Parathyroid adenoma (tissue), 2 donors: ENCODE measurements around the gene SLC35G3.

ENCODE experiments used
- H2AFZ ChIP-seq: fragments of 300-600 bp; sonication (generic); one replicate; pipeline ENCODE4 v1.7.0; 2017; ENCODE audit warnings: antibody characterized with exemption, mild to moderate bottlenecking
- H3K27ac ChIP-seq: fragments of 300-600 bp; sonication (generic); one replicate; pipeline ENCODE4 v1.7.0; 2017
- H3K27me3 ChIP-seq: fragments of 300-600 bp; sonication (generic); one replicate; pipeline ENCODE4 v1.7.0; 2017; ENCODE audit warnings: low read length; ENCODE audit not compliant: control insufficient read depth, insufficient read depth
- H3K36me3 ChIP-seq: fragments of 300-600 bp; sonication (generic); one replicate; pipeline ENCODE4 v1.7.0; 2017; ENCODE audit warnings: low read length; ENCODE audit not compliant: control insufficient read depth, insufficient read depth
- H3K4me1 ChIP-seq: fragments of 300-600 bp; sonication (generic); one replicate; pipeline ENCODE4 v1.7.0; 2017; ENCODE audit warnings: control low read depth
- H3K4me2 ChIP-seq: fragments of 300-600 bp; sonication (generic); one replicate; pipeline ENCODE4 v1.7.0; 2017; ENCODE audit warnings: low read length
- H3K4me3 ChIP-seq: fragments of 300-600 bp; sonication (generic); one replicate; pipeline ENCODE4 v1.7.0; 2017; ENCODE audit warnings: low read depth, low read length
- H3K79me2 ChIP-seq: fragments of 300-600 bp; sonication (generic); one replicate; pipeline ENCODE4 v1.7.0; 2017; ENCODE audit warnings: control low read depth
- H3K9ac ChIP-seq: fragments of 300-600 bp; sonication (generic); one replicate; pipeline ENCODE4 v1.7.0; 2017; ENCODE audit warnings: mild to moderate bottlenecking
- H3K9me3 ChIP-seq: fragments of 300-600 bp; sonication (generic); one replicate; pipeline ENCODE4 v1.7.0; 2017; ENCODE audit warnings: low read length; ENCODE audit not compliant: control insufficient read depth
- CTCF ChIP-seq: fragments of 300-600 bp; sonication (generic); IDR thresholded peaks from one replicate; pipeline ENCODE4 v1.7.0; 2017; ENCODE audit warnings: antibody characterized with exemption, mild to moderate bottlenecking
- donor health status: primary hyperparathyroidism.

The SLC35G3 gene

GRCh38 chr17:35167666-35168065 lies 26.5 kb downstream of the SLC35G3 start:
- Histone ChIP-seq H3K27me3 (no peaks in the 10 kb centered on the region), H3K4me1 (no peaks in the 10 kb centered on the region), H3K4me2 (no peak overlapping the region), H3K27ac (no peak overlapping the region), H3K79me2 (no peaks in the 10 kb centered on the region), H3K9ac (no peak overlapping the region), H3K9me3 (no peaks in the 10 kb centered on the region), H3K4me3 (no peak overlapping the region), H2AFZ (no peak overlapping the region), H3K36me3 (no peaks in the 10 kb centered on the region)
- TF ChIP-seq CTCF = no peak

DNA sequence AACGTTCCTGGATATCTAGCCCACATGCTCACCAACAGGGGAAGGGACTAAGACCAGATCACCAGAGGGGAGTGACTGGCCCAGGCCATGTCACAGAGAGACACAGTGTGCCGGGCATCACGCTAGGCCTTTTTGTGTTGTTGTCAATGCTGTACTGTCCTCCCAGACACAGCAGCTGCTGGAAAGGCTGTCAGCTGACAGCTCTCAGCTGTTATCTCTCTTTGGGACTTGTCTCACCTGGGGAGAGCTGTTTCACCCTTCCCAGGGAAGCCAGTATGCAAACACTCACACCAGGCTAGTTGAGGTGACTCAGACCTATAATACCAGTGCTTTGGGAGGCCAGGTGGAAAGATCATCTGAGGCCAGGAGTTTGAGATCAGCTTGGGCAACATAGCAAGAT lies 27.1 kb downstream of the SLC35G3 start:
- H3K36me3 ChIP-seq = no peaks in the 10 kb centered on the region
- TF ChIP-seq CTCF = no peak
- no peaks in the 10 kb centered on the region for H3K9me3 ChIP-seq
- no peak overlapping the region for H3K4me3 ChIP-seq
- no peaks in the 10 kb centered on the region for H3K27me3 ChIP-seq
- H3K4me2 ChIP-seq = no peak overlapping the region
- no peak overlapping the region for H3K9ac ChIP-seq
- no peak overlapping the region for H2AFZ ChIP-seq
- no peak overlapping the region for H3K27ac ChIP-seq
- H3K4me1 ChIP-seq = no peaks in the 10 kb centered on the region
- H3K79me2 ChIP-seq = no peaks in the 10 kb centered on the region

DNA sequence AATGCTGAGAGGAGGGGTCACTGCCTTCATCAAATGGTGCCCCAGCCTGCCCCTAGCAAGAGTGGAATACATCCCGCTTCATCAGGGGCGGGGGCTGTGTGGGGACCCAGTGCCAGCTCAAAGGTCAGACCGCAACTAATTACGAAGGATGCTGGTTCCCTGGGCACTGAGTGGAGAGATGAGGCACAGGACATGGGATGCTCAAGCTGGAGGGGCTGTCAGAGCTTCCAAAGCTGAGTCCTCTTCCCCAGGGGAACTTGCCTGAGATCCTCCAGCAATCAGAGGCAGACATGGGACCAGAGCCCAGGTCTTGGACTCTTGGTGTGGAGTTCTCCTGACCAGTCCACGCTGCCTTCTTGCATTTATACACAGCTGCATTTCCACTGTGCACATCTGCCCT lies 27.7 kb downstream of the SLC35G3 start:
- H3K27ac ChIP-seq = no peak overlapping the region
- no peak overlapping the region for H2AFZ ChIP-seq
- no peaks in the 10 kb centered on the region for H3K9me3 ChIP-seq
- H3K27me3 ChIP-seq = no peaks in the 10 kb centered on the region
- no peak overlapping the region for H3K4me2 ChIP-seq
- no peaks in the 10 kb centered on the region for H3K4me1 ChIP-seq
- TF ChIP-seq CTCF = no peak
- H3K4me3 ChIP-seq = no peak overlapping the region
- no peaks in the 10 kb centered on the region for H3K36me3 ChIP-seq
- H3K79me2 ChIP-seq = no peaks in the 10 kb centered on the region
- no peak overlapping the region for H3K9ac ChIP-seq

DNA sequence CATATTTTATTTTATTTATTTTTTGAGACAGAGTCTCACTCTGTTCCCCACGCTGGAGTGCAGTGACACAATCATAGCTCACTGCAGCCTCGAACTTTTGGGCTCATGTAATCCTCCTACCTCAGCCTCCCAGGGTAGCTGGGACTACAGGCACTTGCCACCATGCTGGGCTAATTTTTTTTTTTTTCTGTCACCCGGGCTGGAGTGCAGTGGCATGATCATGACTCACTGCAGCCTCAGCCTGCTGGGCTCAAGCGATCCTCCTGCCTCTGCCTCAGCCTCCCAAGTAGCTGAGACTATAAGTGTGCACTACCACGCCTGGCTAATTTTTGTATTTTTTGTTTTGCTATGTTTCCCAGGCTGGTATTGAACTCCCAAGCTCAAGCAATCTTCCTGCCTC lies 29.5 kb downstream of the SLC35G3 start:
- no peak overlapping the region for H2AFZ ChIP-seq
- H3K9me3 ChIP-seq = no peaks in the 10 kb centered on the region
- no peaks in the 10 kb centered on the region for H3K27me3 ChIP-seq
- no peaks in the 10 kb centered on the region for H3K36me3 ChIP-seq
- no peaks in the 10 kb centered on the region for H3K4me1 ChIP-seq
- H3K9ac ChIP-seq = no peak overlapping the region
- TF ChIP-seq CTCF = no peak
- no peaks in the 10 kb centered on the region for H3K79me2 ChIP-seq
- H3K4me3 ChIP-seq = no peak overlapping the region
- no peak overlapping the region for H3K4me2 ChIP-seq
- H3K27ac ChIP-seq = no peak overlapping the region

DNA sequence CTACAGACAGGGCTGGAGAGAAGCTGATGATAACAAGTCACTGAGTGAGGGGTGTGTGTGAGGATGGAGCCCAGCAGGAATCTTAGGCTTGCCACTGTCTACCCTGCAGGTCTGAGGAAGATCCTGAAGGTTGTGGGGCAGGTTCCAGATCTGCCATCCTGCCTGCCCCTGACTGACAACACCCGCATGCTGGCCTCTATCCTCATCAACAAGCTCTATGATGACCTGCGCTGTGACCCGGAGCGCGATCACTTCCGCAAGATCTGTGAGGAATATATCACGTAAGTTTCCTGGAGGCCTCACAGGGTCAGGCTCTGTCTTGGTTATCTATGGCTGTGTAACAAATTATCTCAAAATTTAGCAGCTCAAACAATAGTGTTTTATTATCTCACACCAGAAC lies 30.3 kb downstream of the SLC35G3 start:
- Histone ChIP-seq H3K9ac (no peak overlapping the region), H3K79me2 (no peaks in the 10 kb centered on the region), H3K4me2 (no peak overlapping the region), H2AFZ (no peak overlapping the region), H3K27ac (no peak overlapping the region), H3K4me3 (no peak overlapping the region), H3K27me3 (no peaks in the 10 kb centered on the region), H3K9me3 (no peaks in the 10 kb centered on the region), H3K36me3 (no peaks in the 10 kb centered on the region), H3K4me1 (no peaks in the 10 kb centered on the region)
- TF ChIP-seq CTCF = no peak
